ENCODE data around the gene NUAK1. TPM values are rescaled to one million over a fixed set of nuclear protein-coding genes. Genes with fewer than 3 reads are reported as not detected.

The NUAK1 gene
- total RNA-seq, 4 donors from 2014 or later: 18.9 to 34.5 (median 29.1) TPM

DNA sequence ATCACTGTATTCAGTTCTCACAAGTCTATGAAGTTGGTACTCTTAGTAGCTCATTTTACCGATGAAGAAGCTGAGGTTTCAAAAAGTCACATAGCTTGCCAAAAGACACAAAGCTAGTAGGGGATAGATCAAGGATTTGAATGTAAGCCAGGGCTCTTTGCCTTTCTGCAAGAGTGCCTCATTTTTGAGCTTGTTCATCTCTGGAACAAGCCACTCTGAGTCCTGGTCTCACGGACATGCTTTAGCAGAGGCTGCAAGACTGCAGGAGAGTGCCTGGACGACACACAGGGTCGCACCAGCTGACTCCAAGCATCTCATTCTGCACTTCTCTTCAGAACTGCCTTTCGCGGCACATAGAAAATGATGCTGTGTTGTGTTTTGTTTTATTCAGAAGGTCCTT is 3.7 kb downstream of the NUAK1 start:
- H3K27ac ChIP-seq: peak overlapping the region in 3 of 4 donors; percentile 99
- H3K27me3 ChIP-seq: no peaks in the 10 kb centered on the region
- H3K9me3 ChIP-seq: no peaks in the 10 kb centered on the region
- intact Hi-C loops (cut with DNase I; ENCODE audit: low total_unique reads) (loop anchor here (1.0 to 5.0 kb wide), 5 partner anchors 43 to 429 kb away; no protein-coding TSS in a partner anchor), in situ Hi-C loops (cut with MboI; ENCODE audit: low sequenced_read_pairs in 4 of 4) (loop anchor here (5.0 to 25.0 kb wide), 5 partner anchors 323 to 723 kb away; no protein-coding TSS in a partner anchor)
- H3K4me1 ChIP-seq: peaks cover 40 to 67% of the 10 kb centered on the region in 2 donors
- DNase-seq (no peak), ATAC-seq (no peak)
- peak overlapping the region; percentile 0 to 88 (median 86) for H3K4me3 ChIP-seq
- H3K36me3 ChIP-seq: no peaks in the 10 kb centered on the region
- no peak for TF ChIP-seq POLR2A (IDR thresholded peaks at IDR 0.05)
- TF ChIP-seq, protein P1, sequence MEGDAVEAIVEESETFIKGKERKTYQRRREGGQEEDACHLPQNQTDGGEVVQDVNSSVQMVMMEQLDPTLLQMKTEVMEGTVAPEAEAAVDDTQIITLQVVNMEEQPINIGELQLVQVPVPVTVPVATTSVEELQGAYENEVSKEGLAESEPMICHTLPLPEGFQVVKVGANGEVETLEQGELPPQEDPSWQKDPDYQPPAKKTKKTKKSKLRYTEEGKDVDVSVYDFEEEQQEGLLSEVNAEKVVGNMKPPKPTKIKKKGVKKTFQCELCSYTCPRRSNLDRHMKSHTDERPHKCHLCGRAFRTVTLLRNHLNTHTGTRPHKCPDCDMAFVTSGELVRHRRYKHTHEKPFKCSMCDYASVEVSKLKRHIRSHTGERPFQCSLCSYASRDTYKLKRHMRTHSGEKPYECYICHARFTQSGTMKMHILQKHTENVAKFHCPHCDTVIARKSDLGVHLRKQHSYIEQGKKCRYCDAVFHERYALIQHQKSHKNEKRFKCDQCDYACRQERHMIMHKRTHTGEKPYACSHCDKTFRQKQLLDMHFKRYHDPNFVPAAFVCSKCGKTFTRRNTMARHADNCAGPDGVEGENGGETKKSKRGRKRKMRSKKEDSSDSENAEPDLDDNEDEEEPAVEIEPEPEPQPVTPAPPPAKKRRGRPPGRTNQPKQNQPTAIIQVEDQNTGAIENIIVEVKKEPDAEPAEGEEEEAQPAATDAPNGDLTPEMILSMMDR (IDR thresholded peaks at IDR 0.05 in 4 of 5, conservative IDR thresholded peaks at IDR 0.05 in 1 of 5): no peak

DNA sequence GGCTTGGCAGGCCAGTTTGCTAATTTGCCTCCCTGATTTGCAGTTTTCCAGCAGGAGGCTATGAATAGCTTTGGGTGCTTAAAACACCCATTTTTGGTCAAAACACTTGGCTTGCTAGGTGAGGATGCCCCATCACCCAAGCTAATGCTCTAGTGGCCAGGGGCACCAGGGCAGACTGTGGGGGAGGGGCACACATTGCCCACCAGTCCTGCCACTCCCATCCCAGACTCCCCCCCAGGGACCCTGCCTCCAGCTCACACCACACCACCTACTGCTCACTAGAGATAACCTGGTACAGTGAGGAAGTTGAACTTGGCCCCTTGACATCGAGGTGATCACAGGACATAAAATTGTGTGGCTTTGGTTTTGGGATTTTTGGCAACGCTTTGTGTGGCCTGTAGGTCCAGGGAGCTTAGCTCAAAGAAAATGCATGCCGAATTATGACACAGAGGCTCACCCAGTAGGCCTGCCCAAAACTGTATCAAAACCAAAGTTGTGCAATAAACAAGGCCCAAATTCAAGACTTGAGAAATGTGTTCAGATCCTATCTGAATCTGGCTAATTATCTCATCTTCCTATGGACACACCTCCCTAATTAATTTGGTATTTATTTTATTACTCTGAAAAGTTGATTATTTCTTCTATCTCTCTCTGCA is 4.3 kb downstream of the NUAK1 start:
- no peaks in the 10 kb centered on the region for H3K36me3 ChIP-seq
- no peak for DNase-seq
- H3K9me3 ChIP-seq: no peaks in the 10 kb centered on the region
- in situ Hi-C loops (cut with MboI; ENCODE audit: low sequenced_read_pairs in 4 of 4) (loop anchor here (5.0 to 25.0 kb wide), 5 partner anchors 322 to 722 kb away; no protein-coding TSS in a partner anchor), intact Hi-C loops (cut with DNase I; ENCODE audit: low total_unique reads) (no loop called here)
- peaks cover 40 to 72% of the 10 kb centered on the region in 2 donors for H3K4me1 ChIP-seq
- no peaks in the 10 kb centered on the region for H3K27me3 ChIP-seq
- TF ChIP-seq, protein P1 (IDR thresholded peaks at IDR 0.05 in 4 of 5, conservative IDR thresholded peaks at IDR 0.05 in 1 of 5): no peak
- H3K4me3 ChIP-seq: peak overlapping the region in 2 of 4 donors; percentile 87 to 88
- H3K27ac ChIP-seq: peak overlapping the region in 3 of 4 donors; percentile 51 to 99 (median 99)
- no peak for ATAC-seq

DNA sequence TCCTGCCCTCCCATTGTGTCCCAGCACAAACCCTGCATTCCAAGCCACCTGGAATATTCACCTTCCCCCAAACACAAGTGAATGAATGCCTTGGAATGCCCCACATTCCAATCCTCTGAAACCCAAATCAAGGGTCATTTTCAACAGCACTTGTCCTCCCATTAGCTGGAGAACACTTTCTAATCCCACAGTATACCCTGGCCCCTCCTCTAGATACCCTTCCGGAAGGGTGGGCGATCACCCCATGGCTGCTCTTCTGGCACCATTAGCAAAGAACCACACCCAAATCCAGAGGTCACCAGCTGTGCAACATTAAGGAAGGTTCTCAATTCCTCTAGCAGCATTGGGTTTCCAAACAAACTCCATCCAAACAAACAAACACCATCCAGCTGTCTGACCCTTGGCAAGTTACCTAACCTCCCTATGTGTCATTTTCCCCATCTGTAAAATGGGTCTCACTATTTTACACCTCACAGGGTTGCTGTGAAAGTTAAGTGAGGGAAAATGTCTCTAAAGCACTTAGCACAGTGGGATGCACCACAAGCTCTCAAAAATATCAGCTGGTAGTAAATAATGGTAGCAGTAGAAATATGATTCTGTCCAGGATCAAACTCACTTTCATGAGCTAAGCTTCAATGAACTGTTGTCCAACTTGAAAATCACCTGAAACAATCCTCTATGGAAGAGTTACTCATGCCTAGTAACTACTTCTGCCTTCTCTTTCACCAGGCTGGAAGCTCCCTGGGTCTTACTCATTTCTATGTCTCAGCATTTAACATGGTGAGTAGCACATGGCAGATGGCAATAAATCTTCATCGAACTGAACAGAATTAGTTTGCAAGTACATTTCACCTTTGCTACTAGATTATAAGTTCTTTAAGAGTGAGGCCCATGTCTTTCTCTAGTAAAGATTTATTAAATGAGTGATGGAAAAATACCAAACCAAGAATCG is 5.3 kb downstream of the NUAK1 start:
- no peak for ATAC-seq

More for the DNA sequence above, 5.3 kb downstream of the NUAK1 start:
- Histone ChIP-seq H3K27me3 (no peaks in the 10 kb centered on the region), H3K4me1 (peaks cover 48 to 81% of the 10 kb centered on the region in 2 donors), H3K27ac (peak overlapping the region in 3 of 4 donors; percentile 5 to 51 (median 39)), H3K9me3 (no peaks in the 10 kb centered on the region), H3K36me3 (no peaks in the 10 kb centered on the region), H3K4me3 (peak overlapping the region in 1 of 4 donors; percentile 88)
- TF ChIP-seq POLR2A (IDR thresholded peaks at IDR 0.05): no peak
- TF ChIP-seq, protein P1 (IDR thresholded peaks at IDR 0.05 in 4 of 5, conservative IDR thresholded peaks at IDR 0.05 in 1 of 5): no peak
- no peak for DNase-seq
- in situ Hi-C loops (cut with MboI; ENCODE audit: low sequenced_read_pairs in 4 of 4): loop anchor here (5.0 to 25.0 kb wide), 5 partner anchors 321 to 721 kb away; no protein-coding TSS in a partner anchor
- intact Hi-C loops (cut with DNase I; ENCODE audit: low total_unique reads): no loop called here
